Suprapubic skin (tissue), 4 donors: ENCODE data around the gene SLC18A2.

Source experiments
- EP300 ChIP-seq: sonication (generic); formaldehyde crosslinking; IDR thresholded peaks from one replicate; pipeline ENCODE4 v1.6.1; 2017; ENCODE audit warnings: antibody characterized with exemption
- POLR2AphosphoS5 ChIP-seq, 3 donors: sonication (generic); formaldehyde crosslinking; IDR thresholded peaks; one replicate each; pipeline ENCODE4 v1.6.1; 2017; ENCODE audit warnings: antibody characterized with exemption in 3 of 3
- TF ChIP-seq, protein P1 (sequence below), 2 donors: fragments of 200-600 bp in 1 of 2; fragments of 450-650 bp in 1 of 2; sonication (generic) in 1 of 2; IDR thresholded peaks; one replicate each; pipeline ENCODE4 v1.5.1; 2016 to 2019; ENCODE audit warnings: antibody characterized with exemption in 2 of 2, mild to moderate bottlenecking in 1 of 2, moderate library complexity in 1 of 2

- TF ChIP-seq, protein P1, sequence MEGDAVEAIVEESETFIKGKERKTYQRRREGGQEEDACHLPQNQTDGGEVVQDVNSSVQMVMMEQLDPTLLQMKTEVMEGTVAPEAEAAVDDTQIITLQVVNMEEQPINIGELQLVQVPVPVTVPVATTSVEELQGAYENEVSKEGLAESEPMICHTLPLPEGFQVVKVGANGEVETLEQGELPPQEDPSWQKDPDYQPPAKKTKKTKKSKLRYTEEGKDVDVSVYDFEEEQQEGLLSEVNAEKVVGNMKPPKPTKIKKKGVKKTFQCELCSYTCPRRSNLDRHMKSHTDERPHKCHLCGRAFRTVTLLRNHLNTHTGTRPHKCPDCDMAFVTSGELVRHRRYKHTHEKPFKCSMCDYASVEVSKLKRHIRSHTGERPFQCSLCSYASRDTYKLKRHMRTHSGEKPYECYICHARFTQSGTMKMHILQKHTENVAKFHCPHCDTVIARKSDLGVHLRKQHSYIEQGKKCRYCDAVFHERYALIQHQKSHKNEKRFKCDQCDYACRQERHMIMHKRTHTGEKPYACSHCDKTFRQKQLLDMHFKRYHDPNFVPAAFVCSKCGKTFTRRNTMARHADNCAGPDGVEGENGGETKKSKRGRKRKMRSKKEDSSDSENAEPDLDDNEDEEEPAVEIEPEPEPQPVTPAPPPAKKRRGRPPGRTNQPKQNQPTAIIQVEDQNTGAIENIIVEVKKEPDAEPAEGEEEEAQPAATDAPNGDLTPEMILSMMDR (IDR thresholded peaks at IDR 0.05) = no peak
- TF ChIP-seq POLR2AphosphoS5 (IDR thresholded peaks at IDR 0.05) = no peak
- TF ChIP-seq EP300 = no peak
These were observed 27.3 kb downstream of the SLC18A2 start for GRCh38 chr10:117268258-117268657.
